ENCODE measurements around the gene CRIM1. TPM values are rescaled to one million over a fixed set of nuclear protein-coding genes. Genes with fewer than 3 reads are reported as not detected.
A peak's percentile ranks its signal among the peaks of the same experiment; 100 is the strongest.

CRIM1 gene
- total RNA-seq, 6 donors from 2014 or later, result 74.7 to 128 (median 110) TPM

GRCh38 chr2:36578343-36579296, 223.0 kb downstream of the CRIM1 start:
- peaks cover 3 to 89% (median 29%) of the 10 kb centered on the region in 4 donors for H3K36me3 ChIP-seq
- peaks cover 0 to 16% (median 9%) of the 10 kb centered on the region in 4 donors for H3K4me1 ChIP-seq
- TF ChIP-seq EP300 (IDR thresholded peaks at IDR 0.05) (peak in 1 of 4 donors; percentile 30), POLR2AphosphoS5 (IDR thresholded peaks at IDR 0.05) (no peak)
- no peaks in the 10 kb centered on the region for H3K27me3 ChIP-seq
- peak in 1 of 2 donors; percentile 64 for DNase-seq
- peak overlapping the region in 2 of 4 donors; percentile 17 to 24 for H3K4me3 ChIP-seq
- no peaks in the 10 kb centered on the region for H3K9me3 ChIP-seq
- ATAC-seq (ENCODE audit: low FRiP score in 2 of 2), result peak; percentile 54 to 84
- peak overlapping the region; percentile 22 to 63 (median 42) for H3K27ac ChIP-seq
- WGBS, 2 donors, result 59 to 73% methylated on average over 10 of the region's 10 CpGs

- ATAC-seq (ENCODE audit: low FRiP score in 2 of 2), result peak; percentile 7 to 23
- Histone ChIP-seq H3K4me1 (peaks cover 0 to 19% (median 10%) of the 10 kb centered on the region in 4 donors), H3K27ac (peak overlapping the region in 3 of 4 donors; percentile 1 to 63 (median 27)), H3K9me3 (no peaks in the 10 kb centered on the region), H3K4me3 (no peak overlapping the region), H3K27me3 (no peaks in the 10 kb centered on the region), H3K36me3 (peaks cover 3 to 86% (median 29%) of the 10 kb centered on the region in 4 donors)
- TF ChIP-seq EP300 (IDR thresholded peaks at IDR 0.05), result no peak
- no peak for TF ChIP-seq POLR2A (IDR thresholded peaks at IDR 0.05)
- no peak for TF ChIP-seq CTCF (IDR thresholded peaks at IDR 0.05)
- no peak for TF ChIP-seq POLR2AphosphoS5 (IDR thresholded peaks at IDR 0.05)
- no peak for DNase-seq
Measured at GRCh38 chr2:36579297-36579664, 223.7 kb downstream of the CRIM1 start.

DNA sequence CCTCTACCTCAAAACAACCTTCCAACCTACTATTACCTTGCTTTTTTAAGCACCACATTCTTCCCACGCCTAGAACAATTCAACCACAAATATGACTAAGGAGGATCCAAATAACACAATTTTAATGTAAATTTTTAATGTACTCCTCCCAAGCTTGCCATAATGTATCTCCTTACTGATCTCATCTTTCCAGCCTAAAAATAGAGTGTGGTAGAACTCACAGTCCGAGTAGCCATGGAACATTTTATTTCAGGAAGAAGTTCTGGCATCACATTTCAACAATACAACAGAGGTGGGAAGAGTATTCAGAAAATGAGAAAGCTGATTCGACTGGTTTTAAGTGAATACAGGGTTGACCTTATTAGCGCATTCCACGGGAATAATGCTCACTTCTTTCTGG, 227.0 kb downstream of the CRIM1 start:
- H3K4me3 ChIP-seq, result no peak overlapping the region
- TF ChIP-seq POLR2A (IDR thresholded peaks at IDR 0.05) (no peak), EP300 (IDR thresholded peaks at IDR 0.05) (no peak)
- ATAC-seq (ENCODE audit: low FRiP score in 2 of 2), result no peak
- no peak for DNase-seq
- no peaks in the 10 kb centered on the region for H3K9me3 ChIP-seq
- peaks cover 0 to 17% (median 7%) of the 10 kb centered on the region in 4 donors for H3K4me1 ChIP-seq
- peaks cover 3 to 76% (median 31%) of the 10 kb centered on the region in 4 donors for H3K36me3 ChIP-seq
- WGBS, 2 donors, result 86 to 90% methylated on average over 5 of the region's 5 CpGs
- H3K27me3 ChIP-seq, result no peaks in the 10 kb centered on the region
- H3K27ac ChIP-seq, result no peak overlapping the region

- Histone ChIP-seq H3K4me3 (no peak overlapping the region), H3K36me3 (peaks cover 3 to 72% (median 29%) of the 10 kb centered on the region in 4 donors), H3K9me3 (no peaks in the 10 kb centered on the region), H3K27me3 (no peaks in the 10 kb centered on the region), H3K27ac (no peak overlapping the region), H3K4me1 (peaks cover 0 to 17% (median 6%) of the 10 kb centered on the region in 4 donors)
- DNase-seq (no peak), ATAC-seq (ENCODE audit: low FRiP score in 2 of 2) (no peak)
- TF ChIP-seq CTCF (IDR thresholded peaks at IDR 0.05), result no peak
- TF ChIP-seq POLR2A (IDR thresholded peaks at IDR 0.05), result no peak
- TF ChIP-seq EP300 (IDR thresholded peaks at IDR 0.05), result no peak
- TF ChIP-seq POLR2AphosphoS5 (IDR thresholded peaks at IDR 0.05), result no peak
- 53 to 89% methylated on average over 3 of the region's 3 CpGs for WGBS, 2 donors
Measured at GRCh38 chr2:36582951-36583350, 227.4 kb downstream of the CRIM1 start.

- ATAC-seq (ENCODE audit: low FRiP score in 2 of 2), result peak in 1 of 2 donors; percentile 21
- Histone ChIP-seq H3K27ac (no peak overlapping the region), H3K9me3 (no peaks in the 10 kb centered on the region), H3K27me3 (no peaks in the 10 kb centered on the region), H3K4me1 (peaks cover 0 to 16% (median 4%) of the 10 kb centered on the region in 4 donors), H3K36me3 (peaks cover 0 to 71% (median 21%) of the 10 kb centered on the region in 4 donors), H3K4me3 (no peak overlapping the region)
- no peak for TF ChIP-seq EP300 (IDR thresholded peaks at IDR 0.05)
- TF ChIP-seq CTCF (IDR thresholded peaks at IDR 0.05), result no peak
- TF ChIP-seq POLR2A (IDR thresholded peaks at IDR 0.05), result no peak
- TF ChIP-seq POLR2AphosphoS5 (IDR thresholded peaks at IDR 0.05), result no peak
- WGBS, 2 donors, result 82 to 86% methylated on average over 1 of the region's 1 CpG
- DNase-seq, result no peak
Measured at GRCh38 chr2:36584148-36584794, 228.7 kb downstream of the CRIM1 start.

All from upper lobe of left lung (tissue), 6 donors.